SK-N-SH (cell line): ENCODE measurements around the gene RNF166. TPM values are rescaled to one million over a fixed set of nuclear protein-coding genes. Genes with fewer than 3 reads are reported as not detected.

Source experiments
- CTCF ChIA-PET: fragments of 300-600, 350-600 bp; formaldehyde crosslinking; extraction: SDS; loops from one replicate; lab custom pipeline; 2021; lab: Yijun Ruan, JAX
- POLR2A ChIA-PET: fragments of 350-600 bp; sonication (Branson Sonifier 250); formaldehyde crosslinking; extraction: SDS; loops from one replicate; lab custom pipeline; 2020; ENCODE audit warnings: antibody characterized with exemption, inconsistent platforms; lab: Yijun Ruan, JAX
- DNase-seq: peaks from one replicate; pipeline ENCODE4 v3.0.0; 2012
- H2AFZ ChIP-seq: fragments of 200-600 bp; sonication (generic); 2 replicates; pipeline ENCODE4 v1.8.1; 2016; ENCODE audit warnings: antibody characterized with exemption, mild to moderate bottlenecking, low read depth
- H3F3A ChIP-seq: fragments of 200-600 bp; sonication (generic); replicated peaks from 2 replicates; pipeline ENCODE3; 2016; ENCODE audit warnings: antibody characterized with exemption, mild to moderate bottlenecking; ENCODE audit not compliant: insufficient read depth
- H3K27ac ChIP-seq, 2 experiments: fragments of 200-500 bp in 1 of 2; fragments of 200-600 bp in 1 of 2; sonication (Bioruptor generic) in 1 of 2; sonication (generic), shearing (Covaris generic) in 1 of 2; 2 replicates each; pipeline versions ENCODE4 v1.5.1 to v1.6.1; 2014 to 2016; ENCODE audit warnings: low read depth in 2 of 2, inconsistent platforms in 1 of 2, low read length in 1 of 2, mild to moderate bottlenecking in 1 of 2, mixed read lengths in 1 of 2
- H3K27me3 ChIP-seq: fragments of 200-600 bp; sonication (generic), shearing (Covaris generic); 2 replicates; pipeline ENCODE4 v1.6.1; 2016; ENCODE audit warnings: mixed run types; ENCODE audit not compliant: insufficient read depth
- H3K36me3 ChIP-seq, 2 experiments: fragments of 200-500 bp in 1 of 2; fragments of 200-600 bp in 1 of 2; sonication (Bioruptor generic) in 1 of 2; sonication (generic) in 1 of 2; replicated peaks in 1 of 2; 2 replicates each; pipeline versions ENCODE3 to v1.5.1; 2014 to 2016; ENCODE audit warnings: low read length in 1 of 2, mild to moderate bottlenecking in 1 of 2; ENCODE audit not compliant: insufficient read depth in 2 of 2, control insufficient read depth in 1 of 2
- H3K4me1 ChIP-seq, 2 experiments: fragments of 200-500 bp in 1 of 2; fragments of 200-600 bp in 1 of 2; sonication (Bioruptor generic) in 1 of 2; sonication (generic), shearing (Covaris generic) in 1 of 2; 2 replicates each; pipeline versions ENCODE4 v1.5.1 to v1.6.1; 2014 to 2016; ENCODE audit warnings: low read depth in 1 of 2, low read length in 1 of 2, mixed run types in 1 of 2; ENCODE audit not compliant: insufficient read depth in 2 of 2, control insufficient read depth in 1 of 2
- H3K4me2 ChIP-seq: fragments of 200-600 bp; sonication (generic), shearing (Covaris generic); 2 replicates; pipeline ENCODE4 v1.6.1; 2017; ENCODE audit warnings: mixed run types
- H3K4me3 ChIP-seq, 2 experiments: fragments of 200-500 bp in 1 of 2; fragments of 200-600 bp in 1 of 2; sonication (Bioruptor generic) in 1 of 2; sonication (generic), shearing (Covaris generic) in 1 of 2; 2 replicates each; pipeline versions ENCODE4 v1.5.1 to v1.8.1; 2014 to 2016; ENCODE audit warnings: low read depth in 2 of 2, inconsistent platforms in 1 of 2, low read length in 1 of 2, mild to moderate bottlenecking in 1 of 2, mixed read lengths in 1 of 2, moderate library complexity in 1 of 2
- H3K79me2 ChIP-seq: fragments of 200-600 bp; sonication (generic); 2 replicates; pipeline ENCODE4 v1.8.1; 2017; ENCODE audit warnings: mild to moderate bottlenecking; ENCODE audit not compliant: insufficient read depth
- H3K9ac ChIP-seq: fragments of 200-600 bp; sonication (generic); 2 replicates; pipeline ENCODE4 v1.6.1; 2017; ENCODE audit warnings: mixed run types
- H3K9me2 ChIP-seq: fragments of 200-600 bp; sonication (generic); 2 replicates; pipeline ENCODE4 v1.6.1; 2017; ENCODE audit warnings: mixed run types
- H3K9me3 ChIP-seq: fragments of 200-600 bp; sonication (generic); 2 replicates; pipeline ENCODE4 v1.6.1; 2017; ENCODE audit warnings: mixed run types, mild to moderate bottlenecking, moderate library complexity
- H4K20me1 ChIP-seq: fragments of 200-600 bp; sonication (generic); 2 replicates; pipeline ENCODE4 v1.6.1; 2017; ENCODE audit warnings: mild to moderate bottlenecking, mixed run types; ENCODE audit not compliant: insufficient read depth
- CHD2 ChIP-seq: fragments of 150-350 bp; IDR thresholded peaks from 2 replicates; pipeline ENCODE4 v1.6.1; 2018; ENCODE audit warnings: low read length; ENCODE audit not compliant: partially characterized antibody
- ELF1 ChIP-seq: IDR thresholded peaks from 2 replicates; pipeline ENCODE4 v1.4.0; 2012
- EP300 ChIP-seq, 2 experiments: IDR thresholded peaks; 2 replicates each; pipeline versions ENCODE4 v1.4.0 to v1.6.1; 2012; ENCODE audit warnings: borderline replicate concordance in 1 of 2, low read depth in 1 of 2, low read length in 1 of 2
- EZH2phosphoT487 ChIP-seq: fragments of 200-600 bp; sonication (generic); IDR thresholded peaks from 2 replicates; pipeline ENCODE4 v1.6.1; 2017; ENCODE audit warnings: low read depth, mixed run types, mild to moderate bottlenecking, antibody characterized with exemption, moderate library complexity, borderline replicate concordance
- FOSL2 ChIP-seq: IDR thresholded peaks from 2 replicates; pipeline ENCODE4 v1.4.0; 2012; ENCODE audit warnings: low read depth, mild to moderate bottlenecking, moderate library complexity, borderline replicate concordance
- GABPA ChIP-seq: IDR thresholded peaks from 2 replicates; pipeline ENCODE4 v1.4.0; 2012; ENCODE audit warnings: low read depth, mild to moderate bottlenecking
- GATA2 ChIP-seq: sonication (generic); formaldehyde crosslinking; IDR thresholded peaks from 2 replicates; pipeline ENCODE4 v1.5.0; 2020; ENCODE audit warnings: mild to moderate bottlenecking, missing genetic modification reagents
- NFIC ChIP-seq: IDR thresholded peaks from 2 replicates; pipeline ENCODE4 v1.4.0; 2012; ENCODE audit warnings: borderline replicate concordance
- RAD21 ChIP-seq: IDR thresholded peaks from 2 replicates; pipeline ENCODE4 v1.6.1; 2012; ENCODE audit warnings: mild to moderate bottlenecking, low read length
- RCOR1 ChIP-seq: fragments of 150-350 bp; IDR thresholded peaks from 2 replicates; pipeline ENCODE4 v1.6.1; 2017; ENCODE audit warnings: antibody characterized with exemption, low read length
- RXRA ChIP-seq: IDR thresholded peaks from 2 replicates; pipeline ENCODE4 v1.4.0; 2012; ENCODE audit warnings: low read depth, mild to moderate bottlenecking, borderline replicate concordance
- TCF12 ChIP-seq: IDR thresholded peaks from 2 replicates; pipeline ENCODE4 v1.4.0; 2012
- TEAD4 ChIP-seq: IDR thresholded peaks from 2 replicates; pipeline ENCODE4 v1.4.0; 2012; ENCODE audit warnings: mild to moderate bottlenecking, borderline replicate concordance; ENCODE audit not compliant: insufficient read depth
- whole genome bisulfite sequencing: methylation state at CpG from one replicate; pipeline ENCODE4 v1.1.6; 2017; ENCODE audit warnings: low lambda C conversion rate; 5-methylcytosine and 5-hydroxymethylcytosine counted together
- polyA plus RNA-seq, 3 experiments: library from polyadenylated mRNA; depleted of rRNA; stranded (reverse); fragments of >200 nt; gene quantifications; 2 replicates each; pipeline ENCODE4 v1.2.3, GENCODE V29; 2012
- TF ChIP-seq, protein P1 (sequence below): IDR thresholded peaks from 2 replicates; pipeline ENCODE4; 2012
- TF ChIP-seq, protein P2 (sequence below): IDR thresholded peaks from 2 replicates; pipeline ENCODE4 v1.6.1; 2012; ENCODE audit warnings: mild to moderate bottlenecking, low read depth, low read length, moderate library complexity

The RNF166 gene
- polyA plus RNA-seq, 1 of the 3 experiments (the other 2 are of a cell fraction), result 17.2 TPM

DNA sequence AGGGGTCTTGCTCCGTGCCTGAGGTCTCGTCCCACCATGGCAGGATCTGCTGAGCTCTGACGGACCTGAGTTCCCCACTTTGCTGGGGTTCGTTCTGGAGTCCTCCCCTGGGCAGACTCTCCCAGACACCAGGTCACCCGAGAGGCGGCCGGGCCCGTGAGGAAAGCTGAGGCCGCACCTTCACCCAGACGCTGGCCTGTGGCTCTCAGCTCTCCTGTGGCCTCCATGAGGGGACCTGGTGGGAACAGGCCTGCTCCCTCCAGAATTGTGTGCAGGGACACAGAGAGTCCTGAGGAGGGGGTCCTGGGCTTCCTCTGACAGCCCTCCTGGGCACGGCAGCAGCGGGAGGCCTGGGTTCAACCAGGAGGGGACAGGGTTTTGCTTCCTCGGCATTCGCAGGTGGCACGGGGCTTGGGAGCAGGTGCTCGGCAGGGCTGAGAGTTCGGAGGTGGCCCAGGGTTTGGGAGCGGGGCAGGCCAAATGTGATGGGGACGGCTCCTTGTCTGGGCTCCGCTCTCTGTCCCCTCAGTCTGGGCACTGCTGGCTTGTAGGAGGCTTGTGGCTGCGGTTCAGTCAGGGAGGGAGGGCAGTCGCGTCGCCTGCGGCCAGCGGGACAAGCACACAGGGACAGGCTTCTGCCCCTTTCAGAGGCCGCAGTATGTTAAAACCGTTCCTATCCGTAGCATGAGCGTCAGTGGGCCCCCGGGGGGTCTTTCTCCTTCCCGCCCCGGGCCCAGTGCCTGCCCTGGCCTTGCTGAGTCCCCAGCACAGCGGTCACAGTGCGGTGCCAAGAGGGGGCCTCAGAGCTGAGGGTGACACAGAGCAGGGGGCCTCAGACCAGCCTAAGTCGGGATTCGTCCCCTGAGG is 11.8 kb downstream of the RNF166 start:
- Histone ChIP-seq H3K9ac (no peak overlapping the region), H3K9me3 (no peaks in the 10 kb centered on the region), H3K36me3 (peaks cover 0 to 22% of the 10 kb centered on the region in 2 experiments), H3K4me3 (no peak overlapping the region), H3K4me1 (no peaks in the 10 kb centered on the region), H4K20me1 (no peaks in the 10 kb centered on the region), H3K27me3 (no peaks in the 10 kb centered on the region), H3K9me2 (no peaks in the 10 kb centered on the region), H2AFZ (no peak overlapping the region), H3K27ac (no peak overlapping the region), H3F3A (no peaks in the 10 kb centered on the region), H3K4me2 (no peak overlapping the region), H3K79me2 (no peaks in the 10 kb centered on the region)
- no peak for DNase-seq
- 80% methylated on average over 23 of the region's 37 CpGs for WGBS
- POLR2A ChIA-PET, result no interaction called here
- CTCF ChIA-PET, result interaction anchor here (1.0 kb wide), 1 partner anchor 23 kb away, joined by 3 read pairs; no protein-coding TSS in a partner anchor
- TF ChIP-seq NFIC, result no peak
- TF ChIP-seq EP300 (IDR thresholded peaks at IDR 0.05; ENCODE audit: borderline replicate concordance in 1 of 2, low read depth in 1 of 2, low read length in 1 of 2), result no peak
- TF ChIP-seq CHD2, result no peak
- no peak for TF ChIP-seq EZH2phosphoT487
- TF ChIP-seq, protein P1, sequence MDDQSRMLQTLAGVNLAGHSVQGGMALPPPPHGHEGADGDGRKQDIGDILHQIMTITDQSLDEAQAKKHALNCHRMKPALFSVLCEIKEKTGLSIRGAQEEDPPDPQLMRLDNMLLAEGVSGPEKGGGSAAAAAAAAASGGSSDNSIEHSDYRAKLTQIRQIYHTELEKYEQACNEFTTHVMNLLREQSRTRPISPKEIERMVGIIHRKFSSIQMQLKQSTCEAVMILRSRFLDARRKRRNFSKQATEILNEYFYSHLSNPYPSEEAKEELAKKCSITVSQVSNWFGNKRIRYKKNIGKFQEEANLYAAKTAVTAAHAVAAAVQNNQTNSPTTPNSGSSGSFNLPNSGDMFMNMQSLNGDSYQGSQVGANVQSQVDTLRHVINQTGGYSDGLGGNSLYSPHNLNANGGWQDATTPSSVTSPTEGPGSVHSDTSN, result no peak
- no peak for TF ChIP-seq FOSL2
- no peak for TF ChIP-seq GABPA
- TF ChIP-seq, protein P2, sequence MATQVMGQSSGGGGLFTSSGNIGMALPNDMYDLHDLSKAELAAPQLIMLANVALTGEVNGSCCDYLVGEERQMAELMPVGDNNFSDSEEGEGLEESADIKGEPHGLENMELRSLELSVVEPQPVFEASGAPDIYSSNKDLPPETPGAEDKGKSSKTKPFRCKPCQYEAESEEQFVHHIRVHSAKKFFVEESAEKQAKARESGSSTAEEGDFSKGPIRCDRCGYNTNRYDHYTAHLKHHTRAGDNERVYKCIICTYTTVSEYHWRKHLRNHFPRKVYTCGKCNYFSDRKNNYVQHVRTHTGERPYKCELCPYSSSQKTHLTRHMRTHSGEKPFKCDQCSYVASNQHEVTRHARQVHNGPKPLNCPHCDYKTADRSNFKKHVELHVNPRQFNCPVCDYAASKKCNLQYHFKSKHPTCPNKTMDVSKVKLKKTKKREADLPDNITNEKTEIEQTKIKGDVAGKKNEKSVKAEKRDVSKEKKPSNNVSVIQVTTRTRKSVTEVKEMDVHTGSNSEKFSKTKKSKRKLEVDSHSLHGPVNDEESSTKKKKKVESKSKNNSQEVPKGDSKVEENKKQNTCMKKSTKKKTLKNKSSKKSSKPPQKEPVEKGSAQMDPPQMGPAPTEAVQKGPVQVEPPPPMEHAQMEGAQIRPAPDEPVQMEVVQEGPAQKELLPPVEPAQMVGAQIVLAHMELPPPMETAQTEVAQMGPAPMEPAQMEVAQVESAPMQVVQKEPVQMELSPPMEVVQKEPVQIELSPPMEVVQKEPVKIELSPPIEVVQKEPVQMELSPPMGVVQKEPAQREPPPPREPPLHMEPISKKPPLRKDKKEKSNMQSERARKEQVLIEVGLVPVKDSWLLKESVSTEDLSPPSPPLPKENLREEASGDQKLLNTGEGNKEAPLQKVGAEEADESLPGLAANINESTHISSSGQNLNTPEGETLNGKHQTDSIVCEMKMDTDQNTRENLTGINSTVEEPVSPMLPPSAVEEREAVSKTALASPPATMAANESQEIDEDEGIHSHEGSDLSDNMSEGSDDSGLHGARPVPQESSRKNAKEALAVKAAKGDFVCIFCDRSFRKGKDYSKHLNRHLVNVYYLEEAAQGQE, result no peak
- no peak for TF ChIP-seq TEAD4
- no peak for TF ChIP-seq GATA2 (CRISPR knock-in tag)
- TF ChIP-seq RXRA, result no peak
- TF ChIP-seq RAD21, result no peak
- no peak for TF ChIP-seq ELF1
- no peak for TF ChIP-seq RCOR1
- TF ChIP-seq TCF12, result no peak
